G401 (cell line): ENCODE data around the gene CLMN. TPM values are rescaled to one million over a fixed set of nuclear protein-coding genes. Genes with fewer than 3 reads are reported as not detected.

Experiments used
- DNase-seq: peaks from one replicate; pipeline ENCODE4 v3.0.0-alpha.2; 2015; ENCODE audit warnings: low spot score
- in situ Hi-C: cut with HindIII; loops from 2 replicates; pipeline ENCODE4 v1.10.0; 2016; ENCODE audit warnings: low sequenced_read_pairs, mixed read lengths
- total RNA-seq: library from RNA; depleted of rRNA; stranded (reverse); fragments of >200 nt; shearing (Covaris generic); gene quantifications from 2 replicates; pipeline ENCODE4 v1.2.3, GENCODE V29; 2014

The CLMN gene
- total RNA-seq, 1 experiment from 2014 or later, result not detected

DNA sequence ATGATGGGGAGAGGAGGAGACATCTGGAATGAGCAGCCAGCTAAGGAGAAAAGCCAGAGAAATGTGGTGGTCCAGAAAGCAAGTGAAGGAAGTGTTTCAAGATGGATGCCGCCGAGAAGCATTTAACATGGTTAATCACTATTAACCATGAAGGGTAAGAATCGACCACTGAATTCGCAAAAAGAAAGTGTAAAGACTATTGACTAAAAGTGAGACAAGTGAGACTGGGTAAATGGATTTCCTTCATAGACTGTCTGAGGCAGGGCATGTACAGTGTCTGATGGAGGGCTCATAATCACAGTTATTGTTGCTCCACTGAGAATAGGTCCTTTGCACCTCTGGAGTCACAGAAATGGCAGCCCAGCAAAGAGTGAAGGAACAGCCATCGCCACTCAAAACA lies 25.3 kb upstream of the CLMN start:
- no peak for DNase-seq
- in situ Hi-C loops, result no loop called here

DNA sequence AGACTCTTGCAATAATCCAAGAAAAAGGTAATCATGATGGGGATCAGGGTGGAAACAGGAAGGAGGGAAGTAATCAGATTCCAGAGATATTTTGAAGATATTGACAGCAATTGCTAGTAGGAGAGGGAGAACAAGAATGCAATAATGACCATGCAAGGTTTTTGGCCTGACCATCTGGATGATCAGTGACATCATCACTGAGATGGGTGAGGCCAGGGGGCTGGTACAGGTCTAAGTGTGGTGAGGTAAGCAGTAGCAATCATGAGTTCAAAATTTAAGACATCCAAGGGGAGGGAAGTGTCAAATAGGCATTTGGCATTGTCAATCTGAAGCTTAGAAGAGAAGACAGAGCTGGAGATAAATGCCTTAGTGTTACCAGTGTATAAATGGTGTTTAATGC lies 24.8 kb upstream of the CLMN start:
- in situ Hi-C loops, result no loop called here
- DNase-seq, result no peak

DNA sequence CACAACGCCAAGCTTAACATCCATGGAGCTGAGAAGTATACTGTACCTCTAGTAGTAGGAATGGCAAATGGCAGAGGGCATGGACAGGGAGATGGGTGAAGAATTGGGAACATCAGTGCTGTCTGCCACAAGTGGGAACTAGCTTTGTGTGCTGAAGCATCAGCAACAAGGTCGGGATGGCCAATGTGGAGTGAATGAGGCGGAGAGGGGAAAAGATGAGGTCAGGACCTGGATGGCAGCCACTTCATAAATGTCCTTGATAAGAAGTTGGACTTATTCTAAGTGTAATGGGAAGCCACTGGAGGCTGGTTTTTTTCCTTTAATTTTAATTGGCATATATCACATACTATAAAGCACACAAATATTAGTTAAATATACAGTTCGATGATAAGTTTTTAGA lies 21.9 kb upstream of the CLMN start:
- DNase-seq, result no peak
- in situ Hi-C loops, result no loop called here

DNA sequence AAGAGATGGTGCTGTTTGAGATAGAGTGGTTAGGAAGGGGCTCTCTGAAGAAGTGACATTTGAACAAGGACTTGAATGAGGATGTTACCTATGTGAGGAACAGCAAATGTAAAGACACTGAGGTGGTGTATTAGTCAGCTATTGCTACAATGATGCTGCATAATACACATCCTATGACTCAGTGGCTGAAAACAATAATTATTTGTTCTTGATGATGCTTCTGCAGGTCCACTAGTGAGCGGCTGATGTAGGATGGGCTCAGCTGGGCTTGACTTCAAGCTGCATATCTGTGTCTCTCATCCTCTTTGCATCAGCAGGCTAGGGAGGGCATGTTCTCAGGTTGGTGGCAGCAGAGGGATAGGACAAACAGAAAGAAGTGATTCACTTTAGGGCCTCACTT lies 21.4 kb upstream of the CLMN start:
- in situ Hi-C loops, result no loop called here
- DNase-seq, result no peak

GRCh38 chr14:95340201-95340697 lies 20.5 kb upstream of the CLMN start:
- in situ Hi-C loops, result no loop called here
- no peak for DNase-seq

GRCh38 chr14:95339301-95339865 lies 19.7 kb upstream of the CLMN start:
- DNase-seq, result no peak
- in situ Hi-C loops, result no loop called here

DNA sequence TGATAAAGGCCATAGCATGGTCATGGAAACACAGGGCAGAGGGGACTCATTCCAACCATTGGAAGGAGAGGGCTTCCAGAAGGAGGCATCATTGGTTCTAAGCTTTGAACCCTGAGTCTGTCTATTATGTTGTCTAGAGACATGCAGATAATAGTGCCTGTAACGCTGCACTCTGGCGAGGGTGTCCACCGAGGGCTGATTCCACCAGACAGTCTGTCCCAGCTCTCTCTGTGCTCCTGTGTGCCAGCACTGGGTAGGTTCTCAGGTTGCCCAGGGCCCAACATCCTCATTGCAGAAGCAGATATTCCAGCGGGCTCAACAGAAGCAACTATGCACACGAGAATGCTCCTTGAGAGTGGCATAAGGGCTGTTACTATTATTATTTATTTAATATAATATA lies 18.7 kb upstream of the CLMN start:
- in situ Hi-C loops, result no loop called here
- no peak for DNase-seq

DNA sequence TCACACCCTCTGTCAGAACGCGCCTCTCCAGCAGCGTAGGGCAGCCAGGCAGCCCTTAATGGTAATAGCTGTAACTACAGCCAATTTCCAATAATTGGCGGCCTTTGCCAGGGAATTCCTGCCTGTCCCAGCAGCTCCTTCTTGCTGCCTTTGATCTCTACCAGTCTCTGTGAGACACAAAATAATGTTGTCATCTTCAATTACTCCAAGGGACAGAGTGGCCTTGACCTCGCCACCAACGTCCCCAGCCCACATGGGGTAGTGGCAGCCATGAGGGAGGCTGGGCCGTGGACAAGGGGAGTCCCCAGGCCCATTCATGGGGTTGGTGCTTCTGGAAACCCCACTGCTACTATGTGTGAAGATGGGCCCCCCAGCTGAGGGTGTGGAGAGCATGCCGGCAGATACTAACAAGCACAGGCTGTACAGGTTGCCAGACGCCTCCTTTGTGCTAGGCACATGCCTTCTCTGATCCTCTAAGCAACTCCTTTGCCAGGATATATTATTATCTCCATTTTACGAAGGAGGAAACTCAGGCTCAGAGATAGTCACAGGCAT lies 17.4 kb upstream of the CLMN start:
- in situ Hi-C loops, result no loop called here
- DNase-seq, result no peak

GRCh38 chr14:95336192-95336760 lies 16.6 kb upstream of the CLMN start:
- in situ Hi-C loops, result no loop called here
- DNase-seq, result no peak

DNA sequence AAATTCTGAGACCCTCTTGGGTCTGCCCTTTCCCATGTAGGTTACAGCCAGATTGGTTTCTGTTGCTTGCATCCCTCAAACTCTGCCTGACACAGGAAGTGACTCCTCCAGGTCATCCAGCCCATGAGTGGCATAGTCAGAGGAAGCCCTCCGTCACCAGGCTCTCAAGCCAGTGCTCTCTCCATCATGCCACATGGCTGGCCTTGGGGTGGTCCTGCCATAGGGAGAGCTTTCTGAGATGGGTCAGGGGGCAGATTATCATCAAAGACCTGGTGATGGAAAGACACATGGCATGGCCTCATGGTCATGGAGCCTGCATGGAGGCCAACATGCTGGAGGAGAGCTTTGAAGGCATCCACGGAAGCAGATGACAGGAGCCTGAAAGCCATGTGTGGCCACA lies 15.4 kb upstream of the CLMN start:
- in situ Hi-C loops, result no loop called here
- DNase-seq, result no peak

- in situ Hi-C loops, result no loop called here
- no peak for DNase-seq
Observed at GRCh38 chr14:95334044-95334443, 14.3 kb upstream of the CLMN start.

- in situ Hi-C loops, result no loop called here
- DNase-seq, result no peak
Observed at GRCh38 chr14:95332641-95333040, 12.9 kb upstream of the CLMN start.

- in situ Hi-C loops, result no loop called here
- DNase-seq, result no peak
Observed at GRCh38 chr14:95331708-95332408, 12.2 kb upstream of the CLMN start.

- in situ Hi-C loops, result no loop called here
- no peak for DNase-seq
Observed at GRCh38 chr14:95330591-95331370, 11.1 kb upstream of the CLMN start.

DNA sequence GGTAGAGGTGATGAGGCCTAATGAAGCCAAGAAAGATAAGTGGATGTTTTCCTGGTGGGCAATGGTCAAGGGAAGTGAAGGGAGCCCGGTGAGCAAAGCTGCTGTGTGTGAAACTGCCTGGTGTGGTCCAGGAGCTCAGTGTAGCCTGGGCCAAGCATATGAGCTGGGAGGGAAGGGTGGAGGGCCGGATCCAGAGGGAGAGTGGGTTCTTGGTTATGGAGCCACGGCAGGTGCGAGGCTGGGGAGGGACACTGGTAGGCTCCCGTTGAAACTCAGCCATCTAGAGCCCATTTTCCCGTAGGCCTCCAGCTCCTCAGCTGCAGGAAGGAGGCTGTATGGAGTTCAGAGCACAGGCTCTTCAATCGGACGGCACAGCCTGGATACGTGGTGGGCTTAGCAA lies 10.2 kb upstream of the CLMN start:
- in situ Hi-C loops, result no loop called here
- no peak for DNase-seq

DNA sequence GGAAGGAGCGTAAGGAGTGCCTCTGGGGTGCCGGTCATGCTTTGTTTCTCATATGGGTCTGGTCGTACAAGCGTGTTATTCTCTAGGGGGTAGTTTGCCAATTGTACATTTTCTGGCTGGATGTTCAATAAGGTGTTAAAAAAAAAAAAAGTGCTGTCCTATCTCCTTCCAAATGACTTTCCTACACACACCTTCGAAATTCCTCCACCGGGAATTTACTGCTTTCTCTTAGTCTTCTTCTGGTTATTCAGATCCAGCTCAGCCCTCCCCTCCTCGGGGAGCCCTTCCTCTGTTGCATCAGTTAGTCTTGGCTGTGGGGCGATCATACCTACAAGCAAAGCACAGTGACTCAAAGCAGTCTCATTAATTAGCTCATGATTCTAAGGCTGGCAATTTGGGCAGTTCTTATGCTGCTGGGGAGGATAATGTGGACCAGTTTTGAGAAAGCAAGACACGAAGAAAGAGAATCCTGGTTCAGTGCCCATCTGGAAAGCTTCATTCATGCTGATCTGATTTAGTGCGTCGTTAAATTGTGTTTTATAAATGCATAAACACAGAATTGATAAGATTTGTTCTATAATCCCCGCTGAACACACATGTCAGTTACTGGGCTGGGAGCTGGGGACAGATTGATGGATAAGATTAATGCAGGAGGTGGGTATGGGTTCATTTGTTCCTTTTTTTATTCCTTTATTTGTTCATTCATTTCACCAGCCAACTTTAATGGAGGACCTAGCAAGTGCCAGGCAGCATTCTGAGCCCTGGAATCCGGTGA lies 9.2 kb upstream of the CLMN start:
- in situ Hi-C loops, result no loop called here
- DNase-seq, result no peak

DNA sequence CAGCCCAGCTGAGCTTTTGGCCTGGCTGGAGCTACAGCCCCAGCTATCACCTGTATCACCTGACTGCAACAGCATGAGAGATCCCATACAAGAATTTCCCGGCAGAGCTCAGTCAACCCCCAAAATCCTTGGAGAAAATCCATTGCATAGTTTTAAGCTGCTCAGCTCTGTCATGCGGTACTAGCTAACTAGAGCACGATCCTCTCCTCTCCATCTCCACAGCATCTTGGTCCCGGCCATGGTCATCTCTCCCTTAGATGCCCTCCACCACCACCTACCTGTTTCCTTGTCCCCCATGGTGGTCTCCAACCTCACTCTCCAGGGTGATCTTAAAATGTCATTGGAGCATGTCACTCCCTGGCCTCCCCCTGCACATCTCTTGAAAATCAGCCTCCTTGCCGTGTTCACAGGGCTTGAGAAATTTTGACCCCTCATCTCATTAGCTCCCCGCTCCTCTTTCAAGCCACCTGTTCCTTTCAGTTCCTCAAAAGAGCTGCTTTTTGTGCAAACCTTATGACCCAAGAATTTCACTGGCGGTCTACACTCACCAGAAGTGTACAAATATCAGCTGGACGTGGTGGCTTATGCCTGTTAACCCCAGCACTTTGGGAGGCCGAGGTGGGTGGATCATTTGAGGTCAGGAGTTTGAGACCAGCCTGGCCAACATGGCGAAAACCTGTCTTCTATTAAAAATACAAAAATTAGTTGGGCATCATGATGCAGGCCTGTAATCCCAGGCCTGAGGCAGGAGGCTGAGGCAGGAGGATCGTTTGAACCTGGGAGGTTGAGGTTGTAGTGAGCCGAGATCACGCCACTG lies 8.1 kb upstream of the CLMN start:
- in situ Hi-C loops, result no loop called here
- DNase-seq, result no peak

DNA sequence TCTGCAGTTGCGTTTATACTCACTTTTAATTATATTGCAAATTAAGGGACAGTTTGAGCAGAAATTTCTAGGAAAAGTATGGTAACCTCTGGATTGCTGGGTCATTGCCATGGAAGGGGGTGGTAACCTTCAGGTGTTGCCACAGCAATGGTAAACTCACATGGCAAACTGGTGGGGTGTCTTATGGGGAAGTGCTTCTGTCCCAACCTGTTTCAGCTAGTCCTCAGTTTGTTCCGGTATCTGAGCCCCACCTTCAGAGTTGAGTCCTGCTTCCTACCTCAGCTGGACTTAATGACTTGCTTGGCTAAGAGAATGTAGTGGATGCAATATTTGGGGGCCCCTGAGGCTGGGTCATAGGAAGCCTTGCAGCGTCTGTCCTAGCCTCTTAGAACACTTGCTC lies 7.3 kb upstream of the CLMN start:
- DNase-seq, result no peak
- in situ Hi-C loops, result no loop called here
